Activated CD4-positive, alpha-beta T cell treated with anti-CD3 and anti-CD28 coated beads for 48 hours (primary cell): ENCODE measurements around the gene CDK10.
A peak's percentile ranks its signal among the peaks of the same experiment; 100 is the strongest.

Experiments used
- DNase-seq: peaks from one replicate; pipeline ENCODE4 v3.0.0-alpha.2; 2020

CDK10 gene

DNA sequence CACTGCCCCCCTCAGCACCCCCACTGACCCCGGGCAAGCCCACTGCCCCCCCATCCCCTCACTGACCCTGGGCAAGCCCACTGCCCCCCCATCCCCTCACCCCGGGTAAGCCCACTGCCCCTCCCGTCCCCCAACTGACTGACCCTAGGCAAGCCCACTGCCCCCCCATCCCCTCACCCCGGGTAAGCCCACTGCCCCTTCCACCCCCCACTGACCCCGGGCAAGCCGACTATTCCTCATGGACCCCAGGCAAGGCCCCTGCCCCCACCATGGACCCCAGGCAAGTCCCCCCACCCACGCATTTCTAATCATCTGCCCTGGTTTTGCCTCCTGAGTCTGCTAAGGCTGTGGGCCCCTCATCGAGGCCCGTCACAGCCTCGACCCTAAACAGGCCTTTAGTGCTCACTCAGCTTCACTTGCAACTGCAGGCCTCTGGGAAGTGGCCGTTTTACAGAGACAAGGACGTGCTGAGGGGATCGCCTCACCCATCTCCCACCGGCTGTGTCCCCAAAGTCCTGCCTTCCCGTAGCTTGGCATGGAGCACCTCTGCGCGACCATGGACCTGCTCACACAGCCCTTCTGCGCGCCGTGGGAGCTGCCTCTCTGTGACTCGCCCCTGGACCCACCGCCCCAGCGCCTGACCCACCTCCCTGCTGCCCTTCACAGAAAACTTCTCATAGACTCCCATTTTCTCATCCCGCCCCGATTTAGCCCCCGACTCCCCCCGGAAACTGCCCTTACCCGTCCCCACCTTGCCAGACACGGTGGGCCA is 30.6 kb downstream of the CDK10 start:
- no peak for DNase-seq

DNA sequence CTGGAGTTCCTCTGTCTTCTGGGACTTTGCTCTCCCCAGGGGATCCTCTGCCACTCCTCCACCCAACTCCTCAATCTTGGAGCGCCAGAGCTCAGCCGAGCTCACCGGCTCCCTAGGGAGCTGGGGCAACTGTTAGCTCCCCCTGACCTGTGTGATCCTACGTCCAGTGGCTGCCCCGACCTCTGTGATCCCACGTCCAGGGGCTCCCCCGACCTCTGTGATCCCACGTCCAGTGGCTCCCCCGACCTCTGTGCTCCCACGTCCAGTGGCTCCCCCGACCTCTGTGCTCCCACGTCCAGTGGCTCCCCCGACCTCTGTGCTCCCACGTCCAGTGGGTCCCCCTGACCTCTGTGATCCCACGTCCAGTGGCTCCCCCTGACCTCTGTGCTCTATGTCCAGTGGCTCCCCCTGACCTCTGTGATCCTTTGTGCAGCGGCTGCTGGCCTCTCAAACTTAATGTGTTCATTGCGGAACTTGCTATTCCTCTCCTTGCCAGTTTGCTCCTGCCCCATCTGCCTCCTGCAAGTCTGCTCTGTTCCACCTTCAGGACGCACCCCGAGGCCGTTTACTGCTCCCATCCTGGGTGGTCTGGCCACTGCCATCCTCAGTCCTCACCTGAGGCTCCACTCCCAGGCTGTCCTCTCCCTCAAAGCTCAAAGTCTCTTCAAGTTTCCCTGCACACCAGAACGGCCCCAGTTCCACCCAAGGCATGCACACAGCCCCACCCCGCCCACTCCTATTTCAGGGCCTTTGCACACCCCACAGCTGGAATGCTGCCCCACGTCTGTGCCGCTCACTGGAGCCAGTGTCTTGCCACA is 31.4 kb downstream of the CDK10 start:
- DNase-seq = no peak

DNA sequence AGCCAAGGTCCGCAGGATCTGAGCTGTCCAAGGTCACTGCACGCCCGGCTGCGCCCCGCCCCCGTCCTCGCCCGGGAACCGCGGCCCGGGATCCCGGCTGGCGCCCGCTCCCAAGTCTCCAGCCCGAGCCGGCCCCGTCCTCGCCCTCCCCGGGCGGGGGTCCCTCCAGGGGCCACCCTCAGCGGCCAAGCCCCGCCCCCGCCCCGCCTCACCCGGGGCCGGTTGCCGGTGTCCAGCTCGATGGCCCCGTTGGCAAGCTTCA is 34.0 kb downstream of the CDK10 start:
- DNase-seq = no peak

DNA sequence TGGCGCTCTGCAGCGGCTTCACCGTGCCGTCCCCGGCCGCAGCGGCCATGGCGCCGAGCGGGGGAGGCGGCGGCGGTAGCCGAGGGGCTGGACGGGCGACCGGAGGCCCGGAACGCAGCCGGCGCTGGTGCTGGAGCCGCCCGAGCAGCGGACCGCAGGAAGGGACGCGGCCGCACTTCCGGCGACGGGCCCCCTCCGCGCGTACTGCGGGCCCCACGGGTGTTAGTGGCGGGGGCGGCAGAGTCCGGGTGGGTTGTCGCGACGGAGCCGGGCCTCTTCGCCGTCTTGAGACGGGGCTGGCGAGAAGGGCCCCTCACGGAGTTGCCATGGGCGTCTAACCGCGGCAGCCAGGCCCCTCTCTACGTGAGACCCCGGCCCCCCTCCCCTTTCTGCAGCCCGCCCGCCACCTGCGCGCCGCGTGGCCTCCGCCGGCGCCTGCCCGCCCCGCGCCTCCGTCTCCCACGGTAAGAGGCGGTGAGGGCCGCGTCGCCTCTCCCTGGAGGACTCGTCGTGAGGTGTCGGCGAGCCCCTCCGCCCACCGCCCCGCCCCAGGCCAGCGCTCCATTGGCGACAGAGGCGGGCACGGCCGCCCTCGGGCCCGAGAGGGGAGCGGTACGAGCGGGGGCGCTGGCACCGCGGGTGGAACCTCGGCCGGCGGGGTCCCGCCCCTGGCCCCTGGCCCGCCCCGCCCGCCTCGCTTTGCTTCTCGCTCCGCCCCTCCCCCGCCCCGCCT is 34.5 kb downstream of the CDK10 start, which contains the start of the genes VPS9D1 and ZNF276:
TSS of gene VPS9D1 (minus strand) at position 86 of the 733 bp plus-strand sequence. CDS start at position 49, 37 bp downstream.
TSS of gene ZNF276 (plus strand) at position 725 of the 733 bp plus-strand sequence. CDS start 104 bp downstream, outside the sequence.
- DNase-seq = peak; percentile 89

DNA sequence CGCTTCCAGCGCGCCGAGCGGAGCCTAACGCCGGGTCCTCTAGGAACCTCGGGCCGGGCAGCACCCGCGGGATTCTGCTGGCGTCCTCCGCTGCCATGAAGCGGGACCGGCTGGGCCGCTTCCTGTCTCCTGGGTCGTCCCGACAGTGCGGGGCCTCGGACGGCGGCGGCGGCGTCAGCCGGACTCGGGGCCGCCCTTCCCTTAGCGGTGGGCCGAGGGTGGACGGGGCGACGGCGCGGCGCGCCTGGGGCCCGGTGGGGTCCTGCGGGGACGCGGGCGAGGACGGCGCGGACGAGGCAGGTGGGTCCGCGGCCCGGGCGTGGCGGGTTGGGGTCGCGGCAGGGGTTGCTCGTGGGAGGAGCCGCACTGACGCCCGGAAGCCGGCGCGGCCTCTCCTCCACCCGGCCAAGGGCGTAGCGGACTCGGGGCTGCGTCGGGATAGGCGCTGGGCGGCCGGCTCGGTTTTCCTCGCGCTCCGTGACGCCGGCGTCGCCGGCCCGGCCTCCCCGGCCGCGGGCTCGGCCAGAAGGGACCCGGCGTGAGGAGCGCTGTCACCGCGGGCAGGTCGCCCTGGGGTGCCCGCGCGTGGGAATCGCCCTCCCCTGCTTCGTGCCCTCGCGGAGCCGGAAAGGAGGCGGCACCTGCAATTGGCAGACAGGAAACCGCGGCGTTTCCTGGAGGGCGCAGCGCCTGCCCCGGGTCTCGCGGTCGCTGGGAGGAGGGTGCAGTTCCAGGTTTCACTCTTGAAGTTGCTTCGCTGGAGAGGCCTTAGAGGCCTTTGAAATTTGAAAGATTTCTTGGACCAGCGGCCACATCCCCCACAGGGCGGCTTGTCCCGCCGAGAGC is 35.3 kb downstream of the CDK10 start:
- peak; percentile 85 for DNase-seq

DNA sequence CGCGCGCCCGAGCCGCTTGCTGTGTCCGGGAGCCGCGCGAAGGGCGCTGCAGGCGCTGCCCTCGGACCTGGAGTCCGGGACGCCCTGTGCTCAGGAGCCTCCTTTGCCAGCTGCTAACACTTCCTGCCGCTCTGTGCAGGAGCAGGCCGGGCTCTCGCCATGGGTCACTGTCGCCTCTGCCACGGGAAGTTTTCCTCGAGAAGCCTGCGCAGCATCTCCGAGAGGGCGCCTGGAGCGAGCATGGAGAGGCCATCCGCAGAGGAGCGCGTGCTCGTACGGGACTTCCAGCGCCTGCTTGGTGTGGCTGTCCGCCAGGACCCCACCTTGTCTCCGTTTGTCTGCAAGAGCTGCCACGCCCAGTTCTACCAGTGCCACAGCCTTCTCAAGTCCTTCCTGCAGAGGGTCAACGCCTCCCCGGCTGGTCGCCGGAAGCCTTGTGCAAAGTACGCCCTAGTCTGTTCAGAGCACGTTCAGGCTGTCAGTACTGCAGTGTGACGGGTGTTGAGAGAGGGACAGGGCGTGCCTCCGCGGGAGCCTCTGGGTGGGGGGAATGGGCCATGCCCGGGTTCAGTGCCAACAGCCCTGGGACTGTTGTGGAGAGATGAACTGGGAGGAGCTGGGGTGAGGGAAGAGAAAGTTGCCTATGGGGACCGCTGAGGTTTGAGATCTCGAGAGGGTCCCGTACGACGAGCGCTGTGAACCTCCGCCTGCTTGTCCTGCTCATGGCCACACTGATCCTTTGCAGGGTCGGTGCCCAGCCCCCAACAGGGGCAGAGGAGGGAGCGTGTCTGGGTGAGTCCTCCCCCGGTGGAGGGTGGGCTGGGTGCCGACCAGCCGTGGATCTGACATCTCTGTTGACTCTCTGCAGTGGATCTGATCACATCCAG is 36.1 kb downstream of the CDK10 start:
- DNase-seq = peak; percentile 80

DNA sequence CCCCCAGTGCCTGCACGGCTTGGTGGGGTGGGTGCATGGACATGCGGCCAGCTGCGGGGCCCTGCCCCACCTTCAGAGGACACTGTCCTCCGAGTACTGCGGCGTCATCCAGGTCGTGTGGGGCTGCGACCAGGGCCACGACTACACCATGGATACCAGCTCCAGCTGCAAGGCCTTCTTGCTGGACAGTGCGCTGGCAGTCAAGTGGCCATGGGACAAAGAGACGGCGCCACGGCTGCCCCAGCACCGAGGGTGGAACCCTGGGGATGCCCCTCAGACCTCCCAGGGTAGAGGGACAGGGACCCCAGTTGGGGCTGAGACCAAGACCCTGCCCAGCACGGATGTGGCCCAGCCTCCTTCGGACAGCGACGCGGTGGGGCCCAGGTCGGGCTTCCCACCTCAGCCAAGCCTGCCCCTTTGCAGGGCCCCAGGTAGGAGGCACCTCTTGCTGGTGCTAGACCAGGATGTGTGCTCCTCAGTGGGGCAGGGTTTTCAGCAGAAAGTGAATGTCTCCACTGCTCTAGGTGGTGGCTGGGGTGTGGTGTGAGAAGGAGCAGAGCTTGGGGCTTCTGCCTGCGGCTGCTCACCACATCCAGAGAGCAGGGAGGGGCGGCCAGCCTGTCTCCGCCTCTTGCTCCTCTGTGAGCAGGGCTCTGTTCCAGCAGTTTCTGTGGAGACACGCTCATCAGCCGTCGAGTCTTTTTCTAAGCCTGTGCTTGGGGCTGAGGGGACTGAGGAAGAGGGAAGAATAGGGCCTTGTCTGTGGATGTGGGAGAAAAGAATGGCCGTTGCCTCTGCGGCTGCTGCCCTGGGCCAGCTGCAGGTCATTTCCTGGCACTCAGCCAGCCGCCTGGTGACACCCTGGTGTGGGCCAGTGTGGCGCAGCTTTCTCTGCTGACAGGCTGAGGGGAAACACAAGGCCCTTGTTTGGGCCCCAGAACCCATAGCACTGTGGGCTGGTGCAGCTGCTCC is 37.1 kb downstream of the CDK10 start:
- peak; percentile 82 for DNase-seq

DNA sequence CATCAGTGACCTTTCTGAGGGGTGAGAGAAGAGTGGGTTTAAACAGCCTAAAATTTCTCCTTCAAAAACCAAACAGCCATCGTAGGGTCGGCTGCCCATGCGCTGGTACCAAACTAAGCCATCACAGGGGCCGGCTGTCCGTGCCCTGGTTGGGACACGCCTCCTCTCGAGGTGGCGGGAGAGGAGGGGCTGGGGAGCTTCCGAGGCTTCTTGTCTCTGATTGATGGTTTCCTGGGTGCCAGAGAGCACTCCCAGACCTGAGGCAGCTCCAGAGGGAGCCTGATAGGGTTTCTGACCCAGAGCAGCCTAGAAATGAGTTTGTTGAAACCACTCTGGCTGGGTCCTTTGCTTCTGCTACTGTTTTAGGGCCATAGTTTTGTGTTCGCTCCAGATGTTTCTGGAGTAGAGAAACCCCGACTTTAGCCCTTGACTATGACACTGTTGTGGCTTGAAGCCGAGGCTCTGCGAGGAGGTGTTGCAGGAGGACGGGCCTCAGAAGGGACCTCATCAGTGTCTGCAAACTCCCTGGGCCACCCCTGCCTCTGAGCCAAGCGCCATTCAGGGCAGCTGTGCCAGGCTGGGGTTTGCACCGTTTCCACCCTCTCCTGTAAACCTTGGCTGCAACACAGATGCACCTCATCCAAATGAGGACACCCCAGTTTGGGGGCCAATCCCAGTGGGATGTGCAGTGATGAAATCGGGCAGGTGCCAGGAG is 41.1 kb downstream of the CDK10 start:
- DNase-seq = no peak

DNA sequence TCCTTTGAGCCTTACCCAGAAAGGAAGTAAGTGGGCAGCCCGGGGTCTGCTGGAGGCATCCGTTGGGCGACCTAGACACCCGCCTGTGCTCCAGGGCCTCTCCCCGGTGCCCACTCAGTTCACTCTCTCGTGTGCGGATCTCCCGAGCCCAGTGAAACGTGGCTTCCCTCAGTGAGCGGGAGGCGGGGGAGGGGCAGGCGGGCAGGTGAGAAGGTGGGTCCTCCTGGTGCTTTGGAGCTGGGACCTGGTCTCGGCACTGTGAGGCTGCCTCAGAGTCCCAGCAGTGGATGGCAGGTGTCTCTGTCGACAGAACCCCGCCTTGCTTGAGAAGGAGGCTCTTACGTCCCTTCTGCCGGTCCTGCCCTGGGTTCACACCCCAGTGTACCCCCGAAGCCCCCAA is 42.8 kb downstream of the CDK10 start:
- DNase-seq = no peak

DNA sequence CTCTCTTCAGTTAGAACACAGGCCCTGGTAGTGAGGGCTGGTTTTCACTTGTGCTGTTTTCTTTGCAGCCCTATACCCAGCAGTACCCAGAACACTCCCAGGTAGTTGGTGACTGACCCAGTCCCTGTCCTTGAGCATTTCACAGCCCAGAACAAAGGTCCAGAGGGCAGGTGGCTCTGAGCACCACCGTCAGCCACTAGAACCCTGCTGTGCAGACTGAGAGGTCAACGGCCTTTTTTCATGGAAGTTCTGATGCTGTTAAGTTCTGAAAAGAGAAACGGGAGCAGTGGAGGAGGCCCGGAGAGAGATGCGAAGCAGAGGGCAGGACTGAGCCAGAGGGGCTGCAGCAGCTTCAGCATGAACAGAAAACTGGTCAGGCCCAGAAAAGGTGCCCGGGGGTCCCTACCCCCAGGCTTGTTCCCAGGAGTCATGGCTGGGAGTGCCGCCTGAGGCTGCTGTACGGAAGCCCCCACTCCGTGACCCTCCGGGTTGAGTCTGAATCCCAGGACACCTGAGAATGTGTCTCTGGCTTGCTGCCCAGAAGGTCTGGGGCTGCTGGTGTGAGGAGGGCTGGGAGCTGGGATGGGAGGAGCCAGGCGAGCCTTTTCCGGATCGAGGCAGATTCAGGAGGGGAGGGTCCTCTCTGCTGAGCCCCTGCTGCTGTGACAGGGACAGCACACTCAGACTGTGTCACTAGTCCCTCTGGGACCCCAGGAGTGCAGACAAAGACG is 43.5 kb downstream of the CDK10 start:
- DNase-seq = no peak

DNA sequence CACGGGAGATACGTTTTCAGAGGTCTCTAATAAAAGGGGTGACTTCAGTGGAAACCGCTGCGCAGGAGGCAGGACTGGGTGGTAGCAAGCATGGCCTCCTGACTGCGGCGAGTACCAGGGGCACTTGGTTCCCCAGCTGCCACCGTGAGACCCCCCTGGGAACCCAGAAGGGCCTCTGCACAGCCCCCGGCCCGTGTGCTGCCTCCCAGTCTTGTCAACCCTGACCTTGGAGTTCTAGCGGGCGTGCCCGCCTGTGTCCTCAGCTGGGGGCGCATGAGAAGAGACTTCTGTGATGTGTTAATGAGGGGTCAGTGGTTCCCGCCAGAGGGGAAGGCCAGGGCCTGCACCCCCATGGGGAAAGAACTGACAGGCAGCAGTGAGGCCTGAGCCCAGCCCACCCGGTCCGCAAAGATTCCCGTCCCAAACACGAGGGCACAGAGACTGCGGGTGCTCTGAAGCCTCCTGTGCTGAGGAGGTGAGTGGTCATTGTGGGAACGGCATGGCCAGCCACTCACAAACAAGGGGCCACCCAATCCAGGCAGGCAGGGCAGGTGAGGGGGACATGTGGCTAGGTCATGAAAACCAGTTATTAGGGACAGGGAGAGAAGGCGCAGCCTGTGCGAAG is 44.2 kb downstream of the CDK10 start:
- DNase-seq = no peak

DNA sequence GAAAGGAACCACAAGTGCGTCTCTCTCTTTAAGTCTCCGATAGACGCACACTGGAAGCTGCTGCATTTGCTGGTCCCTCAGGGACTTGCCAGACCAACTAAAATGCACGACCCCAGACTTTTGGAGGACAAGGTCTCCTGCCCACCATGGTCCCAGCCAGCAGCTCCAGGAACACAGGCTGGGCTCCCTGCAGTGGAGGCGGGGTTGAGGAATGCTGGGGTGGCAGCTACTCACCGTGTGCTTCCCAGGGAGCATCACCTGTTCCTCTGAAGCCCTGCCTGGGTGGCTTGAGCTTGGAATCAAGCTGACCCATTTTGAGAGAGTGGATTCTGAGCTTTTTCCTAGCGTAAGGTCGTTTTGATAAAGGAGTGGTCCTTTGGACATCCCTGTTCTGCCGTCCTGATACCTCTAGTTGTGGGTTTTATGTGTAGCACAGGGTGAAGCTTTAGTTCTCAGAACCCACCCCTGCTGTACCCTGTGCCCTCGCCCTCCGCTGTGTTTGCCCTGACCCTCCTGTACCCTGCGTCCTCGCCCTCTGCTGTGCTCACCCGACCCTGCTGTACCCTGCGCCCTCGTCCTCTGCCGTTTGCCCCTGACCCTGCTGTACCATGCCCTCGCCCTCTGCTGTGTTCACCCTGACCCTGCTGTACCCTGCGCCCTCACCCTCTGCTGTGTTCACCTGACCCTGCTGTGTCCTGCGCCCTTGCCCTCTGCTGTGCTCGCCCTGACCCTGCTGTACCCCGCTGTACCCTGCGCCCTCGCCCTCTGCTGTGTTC is 45.8 kb downstream of the CDK10 start:
- DNase-seq = no peak

DNA sequence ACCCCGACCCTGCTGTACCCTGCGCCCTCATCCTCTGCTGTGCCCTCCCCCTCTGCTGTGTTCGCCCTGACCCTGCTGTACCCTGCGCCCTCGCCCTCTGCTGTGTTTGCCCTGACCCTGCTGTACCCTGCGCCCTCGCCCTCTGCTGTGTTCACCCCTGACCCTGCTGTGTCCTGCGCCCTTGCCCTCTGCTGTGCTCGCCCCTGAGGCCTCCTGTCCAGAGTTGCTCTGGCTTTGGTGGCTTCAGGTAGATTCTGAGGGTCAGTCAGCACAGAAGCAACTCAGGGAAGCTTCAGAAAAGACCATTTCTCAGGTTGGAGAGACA is 46.4 kb downstream of the CDK10 start:
- DNase-seq = no peak

DNA sequence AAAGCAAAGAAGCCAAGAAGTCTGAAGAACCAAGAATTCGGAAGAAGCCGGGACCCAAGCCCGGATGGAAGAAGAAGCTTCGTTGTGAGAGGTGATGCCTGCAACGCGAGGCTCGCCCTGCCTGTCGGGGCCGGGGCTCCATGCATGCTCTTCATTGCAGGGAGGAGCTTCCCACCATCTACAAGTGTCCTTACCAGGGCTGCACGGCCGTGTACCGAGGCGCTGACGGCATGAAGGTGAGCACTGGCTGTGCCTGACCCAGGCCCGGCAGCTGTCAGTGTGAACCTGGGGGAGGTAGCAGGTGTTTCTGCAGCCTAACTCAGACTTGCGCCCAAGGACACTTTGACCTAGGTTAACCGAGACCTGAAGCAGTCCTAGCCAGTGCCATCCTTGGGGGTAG is 46.8 kb downstream of the CDK10 start:
- DNase-seq = no peak

DNA sequence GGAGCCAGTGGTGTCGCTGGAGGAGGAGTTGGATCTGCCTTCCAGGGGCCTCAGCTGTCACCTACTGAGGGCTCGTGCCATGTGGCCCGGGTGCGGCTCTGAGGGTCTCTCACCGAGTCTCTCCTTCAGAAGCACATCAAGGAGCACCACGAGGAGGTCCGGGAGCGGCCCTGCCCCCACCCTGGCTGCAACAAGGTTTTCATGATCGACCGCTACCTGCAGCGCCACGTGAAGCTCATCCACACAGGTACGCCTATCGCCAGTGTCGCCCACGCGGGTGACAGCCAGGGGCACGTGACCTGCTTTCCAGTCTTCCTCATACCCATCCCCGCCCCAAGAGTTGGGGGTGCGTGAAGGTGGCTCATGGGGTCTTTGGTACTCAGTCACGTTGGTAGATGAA is 47.3 kb downstream of the CDK10 start:
- no peak for DNase-seq

DNA sequence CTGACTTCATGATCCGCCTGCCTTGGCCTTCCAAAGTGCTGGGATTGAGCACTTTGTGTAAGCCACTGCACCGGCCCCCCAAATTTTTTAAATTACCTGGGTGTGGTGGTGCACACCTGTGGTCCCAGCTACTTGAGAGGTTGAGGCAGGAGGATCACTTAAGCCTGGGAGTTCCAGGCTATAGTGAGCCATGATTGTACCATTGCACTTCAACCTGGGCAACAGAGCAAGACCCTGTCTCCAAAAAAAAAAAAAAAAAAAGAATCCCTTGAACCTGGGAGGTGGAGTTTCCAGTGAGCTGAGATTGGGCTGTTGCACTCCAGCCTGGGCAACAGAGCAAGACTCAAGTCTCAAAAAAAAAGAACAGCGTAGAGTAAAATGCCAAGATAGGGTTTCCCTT is 50.1 kb downstream of the CDK10 start:
- no peak for DNase-seq

DNA sequence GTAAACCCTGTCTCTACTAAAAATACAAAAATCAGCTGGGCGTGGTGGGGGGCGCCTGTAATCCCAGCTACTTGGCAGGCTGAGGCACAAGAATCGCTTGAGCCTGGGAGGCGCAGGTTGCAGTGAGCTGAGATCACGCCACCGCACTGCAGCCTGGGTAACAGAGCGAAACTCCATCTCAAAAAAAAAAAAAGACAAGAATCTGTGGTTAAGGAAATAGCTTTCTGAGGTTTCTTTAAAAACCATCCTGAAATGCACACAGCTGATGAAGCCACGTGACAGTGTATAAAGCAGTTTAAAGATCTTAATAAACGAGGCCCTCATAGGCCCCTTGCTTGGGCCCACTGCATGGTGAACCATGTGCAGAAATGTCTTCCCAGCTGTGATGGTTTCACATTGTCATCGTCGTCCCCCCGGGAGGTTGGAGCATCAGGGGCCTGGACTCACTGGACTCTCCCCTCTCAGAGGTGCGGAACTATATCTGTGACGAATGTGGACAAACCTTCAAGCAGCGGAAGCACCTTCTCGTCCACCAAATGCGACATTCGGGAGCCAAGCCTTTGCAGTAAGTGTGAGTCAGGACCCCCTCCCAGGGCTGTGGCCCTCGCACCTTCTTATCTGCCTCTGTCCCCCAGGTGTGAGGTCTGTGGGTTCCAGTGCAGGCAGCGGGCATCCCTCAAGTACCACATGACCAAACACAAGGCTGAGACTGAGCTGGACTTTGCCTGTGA is 51.0 kb downstream of the CDK10 start:
- DNase-seq = peak; percentile 59
